Panc1 (cell line): Measurements from ENCODE around the gene SDS. TPM values are rescaled to one million over a fixed set of nuclear protein-coding genes. Genes with fewer than 3 reads are reported as not detected.

Experiments used
- ATAC-seq: fragments of 200-7000 bp; cut with Tn5 transposase; 2 replicates; pipeline ENCODE4 v1.9.1; 2020; ENCODE audit warnings: mild to moderate bottlenecking, moderate library complexity
- BruUV-seq: library from RNA; stranded (reverse); fragments of 400-500 nt; replicated peaks from 2 replicates; lab custom pipeline; 2021; lab: Mats Ljungman, UMichigan
- CTCF ChIA-PET: fragments of 300-600 bp; sonication (Branson Sonifier 250); formaldehyde crosslinking; loops from one replicate; lab custom pipeline; 2022; ENCODE audit warnings: antibody characterized with exemption; lab: Charles Lee
- POLR2A ChIA-PET: fragments of 300-600 bp; sonication (Branson Sonifier 250); formaldehyde crosslinking; loops from one replicate; lab custom pipeline; 2022; ENCODE audit warnings: antibody characterized with exemption; lab: Charles Lee
- DNase-seq: peaks from one replicate; pipeline ENCODE4 v3.0.0-alpha.2; 2010; ENCODE audit warnings: low read depth, low spot score
- H3K27ac ChIP-seq: 2 replicates; pipeline ENCODE4 v1.5.1; 2011; ENCODE audit warnings: mild to moderate bottlenecking, low read length, inconsistent platforms
- H3K27me3 ChIP-seq: fragments of 200-500 bp; sonication (Bioruptor generic); 2 replicates; pipeline ENCODE4 v1.6.0; 2014; ENCODE audit warnings: low read length, inconsistent platforms; ENCODE audit not compliant: control insufficient read depth, insufficient read depth
- H3K36me3 ChIP-seq: fragments of 200-500 bp; sonication (Bioruptor generic); 2 replicates; pipeline ENCODE4 v1.5.1; 2014; ENCODE audit warnings: inconsistent platforms, mild to moderate bottlenecking, low read length, moderate library complexity; ENCODE audit not compliant: control insufficient read depth, insufficient read depth
- H3K4me1 ChIP-seq: 2 replicates; pipeline ENCODE4 v1.5.1; 2011; ENCODE audit warnings: inconsistent platforms, mild to moderate bottlenecking, low read length, moderate library complexity; ENCODE audit not compliant: control insufficient read depth, insufficient read depth
- H3K4me3 ChIP-seq, 2 experiments: 2 replicates each; pipeline ENCODE4 v1.5.1; 2011 to 2012; ENCODE audit warnings: low read depth in 2 of 2, low read length in 2 of 2, mild to moderate bottlenecking in 2 of 2, inconsistent platforms in 1 of 2, moderate library complexity in 1 of 2
- H3K9me3 ChIP-seq: fragments of 200-500 bp; sonication (Bioruptor generic); 2 replicates; pipeline ENCODE4 v1.5.1; 2014; ENCODE audit warnings: low read depth, mild to moderate bottlenecking, inconsistent platforms, low read length, moderate library complexity; ENCODE audit not compliant: control insufficient read depth, insufficient read depth
- POLR2AphosphoS5 ChIP-seq: IDR thresholded peaks from 2 replicates; pipeline ENCODE4 v1.6.1; 2012; ENCODE audit warnings: mild to moderate bottlenecking, low read depth, low read length, moderate library complexity
- SIN3A ChIP-seq: IDR thresholded peaks from 2 replicates; pipeline ENCODE4 v1.6.1; 2012; ENCODE audit warnings: low read depth, mild to moderate bottlenecking, low read length, moderate library complexity, borderline replicate concordance; ENCODE audit not compliant: insufficient read depth
- TCF7L2 ChIP-seq: IDR thresholded peaks from 2 replicates; pipeline ENCODE4 v1.6.1; 2011; ENCODE audit warnings: mild to moderate bottlenecking, low read depth, low read length, inconsistent platforms
- in situ Hi-C: cut with HindIII; loops from 2 replicates; pipeline ENCODE4 v1.10.0; 2016; ENCODE audit warnings: low sequenced_read_pairs, low pct_unique_long_range_greater_than_20kb
- intact Hi-C: fragments of 100-400 bp; cut with micrococcal nuclease; formaldehyde crosslinking; loops from one replicate; pipeline ENCODE4 v1.10.0; 2022; ENCODE audit not compliant: unreplicated experiment
- total RNA-seq: library from RNA; stranded (reverse); gene quantifications from one replicate; pipeline ENCODE4 v1.2.1, GENCODE V29; 2021; ENCODE audit not compliant: unreplicated experiment
- TF ChIP-seq, protein P1 (sequence below): fragments of 450-650 bp; IDR thresholded peaks from 2 replicates; pipeline ENCODE4 v1.5.1; 2017; ENCODE audit warnings: mild to moderate bottlenecking
- TF ChIP-seq, protein P2 (sequence below), 2 experiments: IDR thresholded peaks; 2 replicates each; pipeline ENCODE4 v1.6.1; 2011 to 2012; ENCODE audit warnings: low read depth in 2 of 2, control low read depth in 1 of 2, low read length in 1 of 2, mild to moderate bottlenecking in 1 of 2, moderate library complexity in 1 of 2; ENCODE audit not compliant: insufficient read depth in 1 of 2

Gene SDS
- total RNA-seq, 1 experiment from 2014 or later: 0.15 TPM

DNA sequence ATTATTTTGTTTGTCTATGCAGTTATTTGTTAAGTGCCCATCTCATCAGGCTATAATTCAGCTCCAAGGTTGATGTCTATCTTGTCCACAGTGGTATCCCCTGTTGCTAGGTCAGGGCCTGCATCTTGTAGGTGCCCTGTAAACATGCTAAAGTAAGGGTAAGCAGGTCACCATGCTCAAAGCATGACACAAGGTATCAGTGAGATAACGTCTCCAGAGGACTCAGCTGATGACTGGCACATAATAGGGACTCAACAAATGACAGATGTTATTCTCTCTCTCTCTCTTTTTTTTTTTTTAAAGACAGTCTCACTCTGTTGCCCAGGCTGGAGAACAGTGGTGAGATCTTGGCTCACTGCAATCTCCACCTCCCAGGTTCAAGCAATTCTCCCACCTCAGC lies 20.8 kb upstream of the SDS start:
- no peak overlapping the region for H3K27ac ChIP-seq
- H3K4me3 ChIP-seq: no peak overlapping the region
- ChIA-PET POLR2A (no interaction called here), CTCF (interaction anchor here (0.6 to 0.7 kb wide), 2 partner anchors 22 to 1902 kb away, joined by 3 to 4 read pairs; no protein-coding TSS in a partner anchor)
- no peaks in the 10 kb centered on the region for H3K9me3 ChIP-seq
- DNase-seq (no peak), ATAC-seq (no peak)
- in situ Hi-C loops (no loop called here), intact Hi-C loops (no loop called here)
- BruUV-seq: no TSS peak
- H3K36me3 ChIP-seq: no peaks in the 10 kb centered on the region; the same call in 1 of the 2 replicates
- no peaks in the 10 kb centered on the region; the same call in 1 of the 2 replicates for H3K4me1 ChIP-seq
- no peaks in the 10 kb centered on the region for H3K27me3 ChIP-seq
- TF ChIP-seq SIN3A: no peak
- TF ChIP-seq TCF7L2: no peak
- no peak for TF ChIP-seq POLR2AphosphoS5
- TF ChIP-seq, protein P1, sequence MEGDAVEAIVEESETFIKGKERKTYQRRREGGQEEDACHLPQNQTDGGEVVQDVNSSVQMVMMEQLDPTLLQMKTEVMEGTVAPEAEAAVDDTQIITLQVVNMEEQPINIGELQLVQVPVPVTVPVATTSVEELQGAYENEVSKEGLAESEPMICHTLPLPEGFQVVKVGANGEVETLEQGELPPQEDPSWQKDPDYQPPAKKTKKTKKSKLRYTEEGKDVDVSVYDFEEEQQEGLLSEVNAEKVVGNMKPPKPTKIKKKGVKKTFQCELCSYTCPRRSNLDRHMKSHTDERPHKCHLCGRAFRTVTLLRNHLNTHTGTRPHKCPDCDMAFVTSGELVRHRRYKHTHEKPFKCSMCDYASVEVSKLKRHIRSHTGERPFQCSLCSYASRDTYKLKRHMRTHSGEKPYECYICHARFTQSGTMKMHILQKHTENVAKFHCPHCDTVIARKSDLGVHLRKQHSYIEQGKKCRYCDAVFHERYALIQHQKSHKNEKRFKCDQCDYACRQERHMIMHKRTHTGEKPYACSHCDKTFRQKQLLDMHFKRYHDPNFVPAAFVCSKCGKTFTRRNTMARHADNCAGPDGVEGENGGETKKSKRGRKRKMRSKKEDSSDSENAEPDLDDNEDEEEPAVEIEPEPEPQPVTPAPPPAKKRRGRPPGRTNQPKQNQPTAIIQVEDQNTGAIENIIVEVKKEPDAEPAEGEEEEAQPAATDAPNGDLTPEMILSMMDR: no peak
- TF ChIP-seq, protein P2, sequence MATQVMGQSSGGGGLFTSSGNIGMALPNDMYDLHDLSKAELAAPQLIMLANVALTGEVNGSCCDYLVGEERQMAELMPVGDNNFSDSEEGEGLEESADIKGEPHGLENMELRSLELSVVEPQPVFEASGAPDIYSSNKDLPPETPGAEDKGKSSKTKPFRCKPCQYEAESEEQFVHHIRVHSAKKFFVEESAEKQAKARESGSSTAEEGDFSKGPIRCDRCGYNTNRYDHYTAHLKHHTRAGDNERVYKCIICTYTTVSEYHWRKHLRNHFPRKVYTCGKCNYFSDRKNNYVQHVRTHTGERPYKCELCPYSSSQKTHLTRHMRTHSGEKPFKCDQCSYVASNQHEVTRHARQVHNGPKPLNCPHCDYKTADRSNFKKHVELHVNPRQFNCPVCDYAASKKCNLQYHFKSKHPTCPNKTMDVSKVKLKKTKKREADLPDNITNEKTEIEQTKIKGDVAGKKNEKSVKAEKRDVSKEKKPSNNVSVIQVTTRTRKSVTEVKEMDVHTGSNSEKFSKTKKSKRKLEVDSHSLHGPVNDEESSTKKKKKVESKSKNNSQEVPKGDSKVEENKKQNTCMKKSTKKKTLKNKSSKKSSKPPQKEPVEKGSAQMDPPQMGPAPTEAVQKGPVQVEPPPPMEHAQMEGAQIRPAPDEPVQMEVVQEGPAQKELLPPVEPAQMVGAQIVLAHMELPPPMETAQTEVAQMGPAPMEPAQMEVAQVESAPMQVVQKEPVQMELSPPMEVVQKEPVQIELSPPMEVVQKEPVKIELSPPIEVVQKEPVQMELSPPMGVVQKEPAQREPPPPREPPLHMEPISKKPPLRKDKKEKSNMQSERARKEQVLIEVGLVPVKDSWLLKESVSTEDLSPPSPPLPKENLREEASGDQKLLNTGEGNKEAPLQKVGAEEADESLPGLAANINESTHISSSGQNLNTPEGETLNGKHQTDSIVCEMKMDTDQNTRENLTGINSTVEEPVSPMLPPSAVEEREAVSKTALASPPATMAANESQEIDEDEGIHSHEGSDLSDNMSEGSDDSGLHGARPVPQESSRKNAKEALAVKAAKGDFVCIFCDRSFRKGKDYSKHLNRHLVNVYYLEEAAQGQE (IDR thresholded peaks at IDR 0.05; ENCODE audit: insufficient read depth in 1 of 2, low read depth in 2 of 2, low read length in 1 of 2): no peak

DNA sequence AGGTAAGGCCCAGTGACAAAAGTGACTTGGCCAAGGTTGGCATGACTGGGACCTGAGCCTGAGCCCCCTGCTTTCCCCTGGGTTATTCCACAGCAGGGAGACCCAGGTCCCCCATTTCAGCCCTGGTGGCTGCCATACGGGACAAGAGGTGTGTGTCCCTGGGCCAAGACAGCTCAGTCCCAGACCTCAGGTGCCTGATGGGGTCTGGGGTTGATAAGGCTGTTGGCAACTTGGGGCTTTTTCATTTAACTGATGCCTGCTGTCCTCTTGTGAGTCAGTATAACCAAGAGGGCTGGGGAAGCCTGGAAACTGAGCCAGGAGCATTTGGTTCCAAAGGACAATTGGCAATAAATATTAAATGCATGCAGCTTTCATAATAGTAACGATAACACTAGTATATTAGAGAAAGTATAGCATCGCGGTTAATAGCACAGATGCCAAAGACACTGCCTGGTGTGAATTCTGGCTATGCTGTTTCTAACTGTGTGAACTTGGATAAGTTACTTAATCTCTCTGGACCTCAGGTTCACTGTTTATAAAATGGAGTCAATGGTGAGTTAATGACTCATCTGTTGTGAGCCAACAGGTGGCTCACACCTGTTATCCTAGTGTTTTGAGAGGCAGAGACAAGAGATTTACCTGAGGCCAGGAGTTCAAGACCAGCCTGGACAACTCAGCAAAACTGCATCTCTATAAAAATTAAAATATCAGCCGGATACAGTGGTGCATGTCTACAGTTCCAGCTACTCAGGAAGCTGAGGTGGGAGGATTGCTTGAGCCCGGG lies 19.4 kb upstream of the SDS start:
- Histone ChIP-seq H3K27ac (peak overlapping the region; percentile 78), H3K9me3 (no peaks in the 10 kb centered on the region), H3K36me3 (no peaks in the 10 kb centered on the region; the same call in 1 of the 2 replicates), H3K4me3 (peak overlapping the region; percentile 46 to 65), H3K27me3 (no peaks in the 10 kb centered on the region), H3K4me1 (no peaks in the 10 kb centered on the region; the same call in 1 of the 2 replicates)
- DNase-seq: no peak
- intact Hi-C loops: no loop called here
- in situ Hi-C loops: no loop called here
- ChIA-PET CTCF (interaction anchor here (0.5 to 0.6 kb wide), 2 partner anchors 88 to 226 kb away, joined by 5 to 6 read pairs; no protein-coding TSS in a partner anchor), POLR2A (interaction anchor here (0.5 to 0.9 kb wide), 3 partner anchors 11 to 117 kb away, joined by 3 to 18 read pairs (median 3); no protein-coding TSS in a partner anchor)
- TF ChIP-seq, protein P1: no peak
- TF ChIP-seq SIN3A (no peak), POLR2AphosphoS5 (no peak)
- ATAC-seq: no peak
- no TSS peak for BruUV-seq
